Measurements from ENCODE around the gene PDP2.

DNA sequence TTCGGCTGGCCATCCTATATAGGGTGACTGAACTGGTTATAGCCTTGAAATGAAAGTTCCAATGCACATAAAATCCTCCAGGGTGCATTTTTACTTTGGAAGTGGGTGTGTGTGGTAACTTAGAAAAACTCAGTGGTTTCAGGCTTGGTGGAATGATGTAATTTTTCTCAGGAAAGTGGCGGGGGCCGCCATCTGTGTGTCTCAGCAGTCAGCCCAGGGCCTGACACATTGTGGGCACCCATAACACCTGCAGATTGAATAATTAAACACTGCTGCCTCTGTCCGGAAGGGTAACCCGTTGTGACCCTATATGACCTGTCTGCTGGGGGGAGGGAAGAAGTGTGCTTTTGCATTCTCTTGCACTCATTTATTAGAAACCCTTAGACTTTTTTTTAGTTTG lies 2.2 kb upstream of the PDP2 start:
- TF ChIP-seq POLR2A (IDR thresholded peaks at IDR 0.05), result no peak
- TF ChIP-seq, protein P1, sequence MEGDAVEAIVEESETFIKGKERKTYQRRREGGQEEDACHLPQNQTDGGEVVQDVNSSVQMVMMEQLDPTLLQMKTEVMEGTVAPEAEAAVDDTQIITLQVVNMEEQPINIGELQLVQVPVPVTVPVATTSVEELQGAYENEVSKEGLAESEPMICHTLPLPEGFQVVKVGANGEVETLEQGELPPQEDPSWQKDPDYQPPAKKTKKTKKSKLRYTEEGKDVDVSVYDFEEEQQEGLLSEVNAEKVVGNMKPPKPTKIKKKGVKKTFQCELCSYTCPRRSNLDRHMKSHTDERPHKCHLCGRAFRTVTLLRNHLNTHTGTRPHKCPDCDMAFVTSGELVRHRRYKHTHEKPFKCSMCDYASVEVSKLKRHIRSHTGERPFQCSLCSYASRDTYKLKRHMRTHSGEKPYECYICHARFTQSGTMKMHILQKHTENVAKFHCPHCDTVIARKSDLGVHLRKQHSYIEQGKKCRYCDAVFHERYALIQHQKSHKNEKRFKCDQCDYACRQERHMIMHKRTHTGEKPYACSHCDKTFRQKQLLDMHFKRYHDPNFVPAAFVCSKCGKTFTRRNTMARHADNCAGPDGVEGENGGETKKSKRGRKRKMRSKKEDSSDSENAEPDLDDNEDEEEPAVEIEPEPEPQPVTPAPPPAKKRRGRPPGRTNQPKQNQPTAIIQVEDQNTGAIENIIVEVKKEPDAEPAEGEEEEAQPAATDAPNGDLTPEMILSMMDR (IDR thresholded peaks at IDR 0.05), result no peak
